ENCODE measurements around the gene URAD. TPM values are rescaled to one million over a fixed set of nuclear protein-coding genes. Genes with fewer than 3 reads are reported as not detected.

URAD gene
- polyA plus RNA-seq, 2 donors = not detected

GRCh38 chr13:28001837-28002473 lies 13.5 kb upstream of the URAD start:
- Histone ChIP-seq H3K27me3 (ENCODE audit: control insufficient read depth in 1 of 2, insufficient read depth in 2 of 2, low read length in 2 of 2) (no peaks in the 10 kb centered on the region), H3K4me3 (ENCODE audit: low read depth in 1 of 2, low read length in 2 of 2) (no peak overlapping the region), H3K9me3 (ENCODE audit: control insufficient read depth in 2 of 2, insufficient read depth in 1 of 2, low read depth in 1 of 2, low read length in 1 of 2) (peaks cover 0 to 2% of the 10 kb centered on the region in 2 donors), H3K27ac (ENCODE audit: low read depth in 2 of 2, low read length in 1 of 2) (no peak overlapping the region), H3K36me3 (ENCODE audit: control insufficient read depth in 2 of 2, insufficient read depth in 2 of 2, low read length in 1 of 2) (no peaks in the 10 kb centered on the region), H3K4me1 (ENCODE audit: control insufficient read depth in 2 of 2, insufficient read depth in 2 of 2, low read length in 1 of 2) (no peaks in the 10 kb centered on the region)
- 84 to 88% methylated on average over 20 of the region's 20 CpGs for WGBS, 2 donors

GRCh38 chr13:28001049-28001448 lies 12.6 kb upstream of the URAD start:
- 56 to 68% methylated on average over 11 of the region's 11 CpGs for WGBS, 2 donors
- H3K4me1 ChIP-seq (ENCODE audit: control insufficient read depth in 2 of 2, insufficient read depth in 2 of 2, low read length in 1 of 2) = no peaks in the 10 kb centered on the region

DNA sequence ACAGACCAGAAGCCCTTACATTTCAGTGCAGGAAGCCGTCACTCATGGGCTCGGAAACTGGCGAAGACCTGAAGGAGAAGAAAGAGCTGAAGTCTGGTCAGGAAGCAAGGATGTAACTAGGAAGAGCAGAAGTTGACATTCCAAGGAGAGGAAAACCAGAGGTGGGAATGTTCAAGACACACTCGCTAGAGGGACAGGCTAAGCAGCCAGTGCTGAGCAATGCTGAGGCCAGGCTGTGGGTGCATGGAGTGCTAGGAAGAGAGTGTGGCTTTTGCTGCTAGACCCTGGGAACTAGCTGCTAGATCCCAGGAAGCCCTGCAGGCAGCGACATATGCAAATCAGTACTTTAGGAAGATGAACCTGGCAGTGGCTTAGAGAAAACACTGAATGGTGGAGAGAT lies 12.1 kb upstream of the URAD start:
- 43 to 44% methylated on average over 5 of the region's 5 CpGs for WGBS, 2 donors

More at GRCh38 chr13:28001049-28001448, 12.6 kb upstream of the URAD start:
- H3K27ac ChIP-seq (ENCODE audit: low read depth in 2 of 2, low read length in 1 of 2) = no peak overlapping the region
- H3K9me3 ChIP-seq (ENCODE audit: control insufficient read depth in 2 of 2, insufficient read depth in 1 of 2, low read depth in 1 of 2, low read length in 1 of 2) = peaks cover 0 to 2% of the 10 kb centered on the region in 2 donors
- H3K4me3 ChIP-seq (ENCODE audit: low read depth in 1 of 2, low read length in 2 of 2) = no peak overlapping the region
- H3K36me3 ChIP-seq (ENCODE audit: control insufficient read depth in 2 of 2, insufficient read depth in 2 of 2, low read length in 1 of 2) = no peaks in the 10 kb centered on the region
- no peaks in the 10 kb centered on the region for H3K27me3 ChIP-seq (ENCODE audit: control insufficient read depth in 1 of 2, insufficient read depth in 2 of 2, low read length in 2 of 2)

GRCh38 chr13:27997904-27998522 lies 9.5 kb upstream of the URAD start:
- no peaks in the 10 kb centered on the region for H3K36me3 ChIP-seq (ENCODE audit: control insufficient read depth in 2 of 2, insufficient read depth in 2 of 2, low read length in 1 of 2)
- H3K27me3 ChIP-seq (ENCODE audit: control insufficient read depth in 1 of 2, insufficient read depth in 2 of 2, low read length in 2 of 2) = no peaks in the 10 kb centered on the region
- H3K9me3 ChIP-seq (ENCODE audit: control insufficient read depth in 2 of 2, insufficient read depth in 1 of 2, low read depth in 1 of 2, low read length in 1 of 2) = peaks cover 0 to 2% of the 10 kb centered on the region in 2 donors
- no peaks in the 10 kb centered on the region for H3K4me1 ChIP-seq (ENCODE audit: control insufficient read depth in 2 of 2, insufficient read depth in 2 of 2, low read length in 1 of 2)
- WGBS, 2 donors = 55 to 65% methylated on average over 7 of the region's 7 CpGs
- no peak overlapping the region for H3K27ac ChIP-seq (ENCODE audit: low read depth in 2 of 2, low read length in 1 of 2)
- H3K4me3 ChIP-seq (ENCODE audit: low read depth in 1 of 2, low read length in 2 of 2) = no peak overlapping the region

More for the DNA sequence above, 12.1 kb upstream of the URAD start:
- no peak overlapping the region for H3K27ac ChIP-seq (ENCODE audit: low read depth in 2 of 2, low read length in 1 of 2)
- peaks cover 0 to 2% of the 10 kb centered on the region in 2 donors for H3K9me3 ChIP-seq (ENCODE audit: control insufficient read depth in 2 of 2, insufficient read depth in 1 of 2, low read depth in 1 of 2, low read length in 1 of 2)
- H3K4me3 ChIP-seq (ENCODE audit: low read depth in 1 of 2, low read length in 2 of 2) = no peak overlapping the region
- no peaks in the 10 kb centered on the region for H3K27me3 ChIP-seq (ENCODE audit: control insufficient read depth in 1 of 2, insufficient read depth in 2 of 2, low read length in 2 of 2)
- no peaks in the 10 kb centered on the region for H3K36me3 ChIP-seq (ENCODE audit: control insufficient read depth in 2 of 2, insufficient read depth in 2 of 2, low read length in 1 of 2)
- no peaks in the 10 kb centered on the region for H3K4me1 ChIP-seq (ENCODE audit: control insufficient read depth in 2 of 2, insufficient read depth in 2 of 2, low read length in 1 of 2)

DNA sequence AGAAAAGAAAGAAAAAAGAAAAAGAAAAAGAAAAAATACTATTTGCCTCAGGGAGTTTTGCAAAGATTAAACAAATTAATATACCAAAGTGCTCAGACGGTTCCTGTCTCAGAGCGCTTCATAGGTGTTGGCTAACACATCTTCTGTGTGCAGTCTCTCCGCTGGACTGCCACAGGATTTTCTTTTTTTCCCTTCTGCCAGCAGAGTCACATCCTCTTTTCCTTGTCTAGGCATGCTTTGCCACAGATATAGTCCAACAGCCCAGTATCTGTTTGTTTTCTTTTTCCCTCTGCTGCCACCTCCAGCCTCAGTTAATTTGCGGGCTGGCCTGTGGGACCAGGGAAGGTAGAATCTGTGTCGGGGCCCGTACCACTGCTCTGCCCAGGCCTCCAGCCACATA lies 3.4 kb upstream of the URAD start:
- Histone ChIP-seq H3K4me1 (ENCODE audit: control insufficient read depth in 2 of 2, insufficient read depth in 2 of 2, low read length in 1 of 2) (no peaks in the 10 kb centered on the region), H3K4me3 (ENCODE audit: low read depth in 1 of 2, low read length in 2 of 2) (no peak overlapping the region), H3K36me3 (ENCODE audit: control insufficient read depth in 2 of 2, insufficient read depth in 2 of 2, low read length in 1 of 2) (no peaks in the 10 kb centered on the region), H3K9me3 (ENCODE audit: control insufficient read depth in 2 of 2, insufficient read depth in 1 of 2, low read depth in 1 of 2, low read length in 1 of 2) (no peaks in the 10 kb centered on the region), H3K27ac (ENCODE audit: low read depth in 2 of 2, low read length in 1 of 2) (no peak overlapping the region), H3K27me3 (ENCODE audit: control insufficient read depth in 1 of 2, insufficient read depth in 2 of 2, low read length in 2 of 2) (peaks cover 0 to under 1% of the 10 kb centered on the region in 2 donors)
- WGBS, 2 donors = 40 to 59% methylated on average over 6 of the region's 6 CpGs

- Histone ChIP-seq H3K4me3 (ENCODE audit: low read depth in 1 of 2, low read length in 2 of 2) (no peak overlapping the region), H3K9me3 (ENCODE audit: control insufficient read depth in 2 of 2, insufficient read depth in 1 of 2, low read depth in 1 of 2, low read length in 1 of 2) (no peaks in the 10 kb centered on the region), H3K4me1 (ENCODE audit: control insufficient read depth in 2 of 2, insufficient read depth in 2 of 2, low read length in 1 of 2) (no peaks in the 10 kb centered on the region), H3K27ac (ENCODE audit: low read depth in 2 of 2, low read length in 1 of 2) (no peak overlapping the region), H3K27me3 (ENCODE audit: control insufficient read depth in 1 of 2, insufficient read depth in 2 of 2, low read length in 2 of 2) (peaks cover 8 to 10% of the 10 kb centered on the region in 2 donors), H3K36me3 (ENCODE audit: control insufficient read depth in 2 of 2, insufficient read depth in 2 of 2, low read length in 1 of 2) (no peaks in the 10 kb centered on the region)
- 91 to 92% methylated on average over 1 of the region's 1 CpG for WGBS, 2 donors
Measured at GRCh38 chr13:27985600-27985999, 2.9 kb downstream of the URAD start.

DNA sequence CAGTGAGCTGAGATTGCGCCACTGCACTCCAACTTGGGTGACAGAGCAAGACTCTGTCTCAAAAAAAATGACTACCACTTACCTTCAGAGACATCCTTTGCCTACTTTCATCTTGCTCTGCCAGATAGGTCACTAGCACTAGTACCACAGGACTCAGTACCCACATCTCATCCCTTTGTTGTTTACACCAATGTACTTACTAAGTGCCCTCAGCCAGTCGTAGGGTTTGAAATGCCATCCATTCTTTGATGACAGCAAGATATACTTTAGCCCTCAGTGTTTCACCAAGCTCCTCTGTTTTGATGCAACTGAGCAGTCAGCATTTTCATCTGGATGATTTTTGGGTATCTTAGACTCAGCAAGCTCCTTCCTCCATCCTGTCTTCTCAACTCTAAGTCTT lies 6.1 kb downstream of the URAD start:
- Histone ChIP-seq H3K27ac (ENCODE audit: low read depth in 2 of 2, low read length in 1 of 2) (no peak overlapping the region), H3K4me1 (ENCODE audit: control insufficient read depth in 2 of 2, insufficient read depth in 2 of 2, low read length in 1 of 2) (peaks cover 0 to 3% of the 10 kb centered on the region in 2 donors), H3K36me3 (ENCODE audit: control insufficient read depth in 2 of 2, insufficient read depth in 2 of 2, low read length in 1 of 2) (no peaks in the 10 kb centered on the region), H3K4me3 (ENCODE audit: low read depth in 1 of 2, low read length in 2 of 2) (no peak overlapping the region), H3K9me3 (ENCODE audit: control insufficient read depth in 2 of 2, insufficient read depth in 1 of 2, low read depth in 1 of 2, low read length in 1 of 2) (no peaks in the 10 kb centered on the region), H3K27me3 (ENCODE audit: control insufficient read depth in 1 of 2, insufficient read depth in 2 of 2, low read length in 2 of 2) (peaks cover 10 to 19% of the 10 kb centered on the region in 2 donors)
- 53 to 69% methylated on average over 2 of the region's 2 CpGs for WGBS, 2 donors

GRCh38 chr13:27981006-27981708 lies 7.3 kb downstream of the URAD start:
- Histone ChIP-seq H3K36me3 (ENCODE audit: control insufficient read depth in 2 of 2, insufficient read depth in 2 of 2, low read length in 1 of 2) (no peaks in the 10 kb centered on the region), H3K27me3 (ENCODE audit: control insufficient read depth in 1 of 2, insufficient read depth in 2 of 2, low read length in 2 of 2) (peaks cover 15 to 26% of the 10 kb centered on the region in 2 donors), H3K27ac (ENCODE audit: low read depth in 2 of 2, low read length in 1 of 2) (no peak overlapping the region), H3K9me3 (ENCODE audit: control insufficient read depth in 2 of 2, insufficient read depth in 1 of 2, low read depth in 1 of 2, low read length in 1 of 2) (no peaks in the 10 kb centered on the region), H3K4me3 (ENCODE audit: low read depth in 1 of 2, low read length in 2 of 2) (no peak overlapping the region), H3K4me1 (ENCODE audit: control insufficient read depth in 2 of 2, insufficient read depth in 2 of 2, low read length in 1 of 2) (peaks cover 0 to 3% of the 10 kb centered on the region in 2 donors)
- 14 to 27% methylated on average over 11 of the region's 11 CpGs for WGBS, 2 donors

GRCh38 chr13:27980280-27980998 lies 8.1 kb downstream of the URAD start:
- H3K4me1 ChIP-seq (ENCODE audit: control insufficient read depth in 2 of 2, insufficient read depth in 2 of 2, low read length in 1 of 2) = peaks cover 3 to 4% of the 10 kb centered on the region in 2 donors

More at GRCh38 chr13:27980280-27980998, 8.1 kb downstream of the URAD start:
- 4 to 6% methylated on average over 43 to 54 of the region's 54 CpGs for WGBS, 2 donors
- no peak overlapping the region for H3K27ac ChIP-seq (ENCODE audit: low read depth in 2 of 2, low read length in 1 of 2)
- peaks cover 22 to 31% of the 10 kb centered on the region in 2 donors for H3K27me3 ChIP-seq (ENCODE audit: control insufficient read depth in 1 of 2, insufficient read depth in 2 of 2, low read length in 2 of 2)
- H3K9me3 ChIP-seq (ENCODE audit: control insufficient read depth in 2 of 2, insufficient read depth in 1 of 2, low read depth in 1 of 2, low read length in 1 of 2) = no peaks in the 10 kb centered on the region
- H3K36me3 ChIP-seq (ENCODE audit: control insufficient read depth in 2 of 2, insufficient read depth in 2 of 2, low read length in 1 of 2) = no peaks in the 10 kb centered on the region
- H3K4me3 ChIP-seq (ENCODE audit: low read depth in 1 of 2, low read length in 2 of 2) = no peak overlapping the region
